ENCODE data around the gene LNPK. TPM values are rescaled to one million over a fixed set of nuclear protein-coding genes. Genes with fewer than 3 reads are reported as not detected.

Gene LNPK
- total RNA-seq, 1 experiment from 2014 or later = 21.8 TPM

DNA sequence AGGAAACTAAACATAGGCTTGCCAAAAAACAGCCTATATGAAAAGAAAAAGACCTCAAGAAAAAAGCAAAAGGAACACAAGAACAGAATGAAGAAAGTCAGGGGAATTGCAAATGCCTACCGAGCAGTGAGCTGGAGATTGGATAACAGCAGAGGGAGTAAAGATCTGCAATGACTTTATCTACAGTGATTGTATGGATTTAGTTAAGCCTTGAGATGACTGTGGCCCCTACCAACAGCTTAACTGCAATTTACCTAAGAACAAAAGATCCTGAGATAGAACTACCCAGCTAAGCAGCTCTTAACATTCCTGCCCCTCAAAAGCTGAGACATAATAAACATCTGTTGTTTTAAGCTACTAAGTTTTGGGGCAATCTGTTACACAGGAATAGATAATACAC is 20.5 kb downstream of the LNPK start:
- TF ChIP-seq, protein P1, sequence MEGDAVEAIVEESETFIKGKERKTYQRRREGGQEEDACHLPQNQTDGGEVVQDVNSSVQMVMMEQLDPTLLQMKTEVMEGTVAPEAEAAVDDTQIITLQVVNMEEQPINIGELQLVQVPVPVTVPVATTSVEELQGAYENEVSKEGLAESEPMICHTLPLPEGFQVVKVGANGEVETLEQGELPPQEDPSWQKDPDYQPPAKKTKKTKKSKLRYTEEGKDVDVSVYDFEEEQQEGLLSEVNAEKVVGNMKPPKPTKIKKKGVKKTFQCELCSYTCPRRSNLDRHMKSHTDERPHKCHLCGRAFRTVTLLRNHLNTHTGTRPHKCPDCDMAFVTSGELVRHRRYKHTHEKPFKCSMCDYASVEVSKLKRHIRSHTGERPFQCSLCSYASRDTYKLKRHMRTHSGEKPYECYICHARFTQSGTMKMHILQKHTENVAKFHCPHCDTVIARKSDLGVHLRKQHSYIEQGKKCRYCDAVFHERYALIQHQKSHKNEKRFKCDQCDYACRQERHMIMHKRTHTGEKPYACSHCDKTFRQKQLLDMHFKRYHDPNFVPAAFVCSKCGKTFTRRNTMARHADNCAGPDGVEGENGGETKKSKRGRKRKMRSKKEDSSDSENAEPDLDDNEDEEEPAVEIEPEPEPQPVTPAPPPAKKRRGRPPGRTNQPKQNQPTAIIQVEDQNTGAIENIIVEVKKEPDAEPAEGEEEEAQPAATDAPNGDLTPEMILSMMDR (IDR thresholded peaks at IDR 0.05; ENCODE audit: unreplicated experiment) = no peak

DNA sequence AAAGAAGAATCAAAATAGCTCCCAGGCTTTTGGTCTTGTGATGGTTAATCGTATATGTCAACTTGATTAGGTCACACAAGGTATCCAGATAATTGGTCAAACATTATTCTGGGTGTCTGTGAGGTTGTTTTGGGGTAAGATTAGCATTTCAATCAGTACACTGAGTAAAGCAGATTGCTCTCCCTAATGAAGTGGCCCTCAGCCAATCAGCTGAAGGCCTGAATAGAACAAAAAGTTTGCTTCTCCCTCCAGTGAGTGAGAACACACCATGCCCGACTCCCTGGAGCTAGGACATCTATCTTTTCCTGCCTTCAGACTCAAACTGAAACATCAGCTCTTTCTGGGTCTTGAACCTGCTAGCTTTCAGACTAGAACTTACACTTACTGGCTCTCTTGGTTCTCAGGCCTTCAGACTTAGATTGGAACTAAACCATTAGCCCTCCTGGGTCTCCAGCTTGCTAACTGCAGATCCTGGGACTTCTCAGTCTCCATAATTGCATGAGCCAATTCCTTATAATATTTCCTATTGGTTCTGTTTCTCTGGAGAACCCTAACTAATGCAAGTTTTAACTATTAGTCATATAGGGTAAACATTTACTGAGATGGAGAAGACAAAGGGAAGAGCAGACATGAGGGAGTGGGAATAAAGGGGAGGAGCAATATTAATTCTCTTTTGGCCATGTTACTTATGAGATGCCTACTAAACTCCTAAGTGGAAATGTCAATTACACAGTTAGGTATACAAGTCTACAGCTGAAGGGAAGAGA is 25.5 kb downstream of the LNPK start:
- CTCF ChIA-PET = interaction anchor here (0.9 kb wide), 1 partner anchor 12 kb away, joined by 3 read pairs; no protein-coding TSS in a partner anchor

More for the DNA sequence above, 20.5 kb downstream of the LNPK start:
- no peaks in the 10 kb centered on the region for H3K27me3 Mint-ChIP-seq (ENCODE audit: insufficient read depth, unreplicated experiment)
- no peak overlapping the region for H3K4me3 Mint-ChIP-seq (ENCODE audit: unreplicated experiment)
- no peak overlapping the region for H3K27ac Mint-ChIP-seq (ENCODE audit: low read depth, unreplicated experiment)
- DNase-seq (ENCODE audit: unreplicated experiment) = no peak
- no peaks in the 10 kb centered on the region for H3K9me3 Mint-ChIP-seq (ENCODE audit: unreplicated experiment)
- H3K4me1 Mint-ChIP-seq (ENCODE audit: insufficient read depth, unreplicated experiment) = peaks cover 5% of the 10 kb centered on the region
- BruUV-seq (replicated peaks) = no TSS peak
- peaks cover 19% of the 10 kb centered on the region for H3K36me3 Mint-ChIP-seq (ENCODE audit: insufficient read depth, unreplicated experiment)
- CTCF ChIA-PET = interaction anchor here (0.9 to 1.0 kb wide), 2 partner anchors 17 to 287 kb away, joined by 3 to 4 read pairs; no protein-coding TSS in a partner anchor
- POLR2A ChIA-PET = interaction anchor here (0.6 to 0.9 kb wide), 3 partner anchors 11 to 128 kb away, joined by 3 read pairs; no protein-coding TSS in a partner anchor
- intact Hi-C loops (cut with micrococcal nuclease) = no loop called here

DNA sequence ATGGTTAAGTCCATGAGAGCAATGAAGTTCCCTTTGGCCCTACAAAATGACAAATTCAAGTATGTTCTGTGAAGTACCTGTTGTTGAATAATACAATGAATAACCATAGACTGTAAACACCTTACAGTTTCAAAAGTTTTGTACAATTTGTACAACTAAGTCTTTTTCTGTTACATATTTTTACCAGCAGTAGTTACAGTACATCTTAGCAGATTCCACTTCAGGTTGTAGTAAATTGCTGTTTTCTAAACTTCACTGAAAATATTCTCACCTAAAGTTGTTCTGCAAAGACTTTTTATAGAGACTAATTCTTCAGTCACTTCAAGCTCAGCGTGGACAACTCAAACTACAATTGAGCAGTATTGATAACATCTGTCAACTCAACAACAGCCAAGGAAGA is 28.7 kb downstream of the LNPK start:
- Mint-ChIP-seq H3K27ac (ENCODE audit: low read depth, unreplicated experiment) (no peak overlapping the region), H3K27me3 (ENCODE audit: insufficient read depth, unreplicated experiment) (no peaks in the 10 kb centered on the region), H3K4me3 (ENCODE audit: unreplicated experiment) (no peak overlapping the region), H3K36me3 (ENCODE audit: insufficient read depth, unreplicated experiment) (peaks cover 16% of the 10 kb centered on the region), H3K9me3 (ENCODE audit: unreplicated experiment) (no peaks in the 10 kb centered on the region), H3K4me1 (ENCODE audit: insufficient read depth, unreplicated experiment) (peaks cover 5% of the 10 kb centered on the region)
- ChIA-PET POLR2A (interaction anchor here (0.7 to 3.1 kb wide), 2 partner anchors 20 to 28 kb away, joined by 3 to 14 read pairs; partner anchors contain the start of gene LNPK), CTCF (interaction anchor here (0.7 kb wide), 2 partner anchors 283 to 1486 kb away, joined by 3 read pairs; partner anchors contain the start of gene GPR155)
- TF ChIP-seq, protein P1 (IDR thresholded peaks at IDR 0.05; ENCODE audit: unreplicated experiment) = no peak
- no TSS peak for BruUV-seq (replicated peaks)
- no peak for DNase-seq (ENCODE audit: unreplicated experiment)
- intact Hi-C loops (cut with micrococcal nuclease) = no loop called here

More for the DNA sequence above, 25.5 kb downstream of the LNPK start:
- no peak for DNase-seq (ENCODE audit: unreplicated experiment)
- H3K4me1 Mint-ChIP-seq (ENCODE audit: insufficient read depth, unreplicated experiment) = peaks cover 5% of the 10 kb centered on the region
- TF ChIP-seq, protein P1 (IDR thresholded peaks at IDR 0.05; ENCODE audit: unreplicated experiment) = no peak
- BruUV-seq (replicated peaks) = no TSS peak
- peaks cover 7% of the 10 kb centered on the region for H3K36me3 Mint-ChIP-seq (ENCODE audit: insufficient read depth, unreplicated experiment)
- POLR2A ChIA-PET = interaction anchor here (0.7 kb wide), 2 partner anchors 19 to 259 kb away, joined by 3 read pairs; no protein-coding TSS in a partner anchor
- H3K27me3 Mint-ChIP-seq (ENCODE audit: insufficient read depth, unreplicated experiment) = no peaks in the 10 kb centered on the region
- H3K27ac Mint-ChIP-seq (ENCODE audit: low read depth, unreplicated experiment) = no peak overlapping the region
- intact Hi-C loops (cut with micrococcal nuclease) = no loop called here
- H3K4me3 Mint-ChIP-seq (ENCODE audit: unreplicated experiment) = no peak overlapping the region
- no peaks in the 10 kb centered on the region for H3K9me3 Mint-ChIP-seq (ENCODE audit: unreplicated experiment)

DNA sequence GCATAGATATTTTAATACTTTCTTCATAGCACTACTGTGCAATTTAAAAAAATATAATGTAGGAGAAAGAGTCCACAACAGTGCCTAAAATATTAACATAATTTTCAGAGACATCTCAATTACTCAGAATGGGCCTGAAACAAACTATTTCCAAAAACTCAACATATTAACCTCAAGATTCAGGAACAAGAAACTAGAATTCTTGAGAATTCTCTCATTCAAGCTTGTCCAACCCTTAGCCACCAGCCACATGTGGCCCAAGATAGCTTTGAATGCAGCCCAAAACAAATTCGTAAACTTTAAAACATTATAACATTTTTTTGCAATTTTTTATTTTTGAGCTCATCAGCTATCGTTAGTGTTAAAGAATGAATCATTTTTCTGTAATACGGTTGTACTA is 35.2 kb downstream of the LNPK start:
- TF ChIP-seq, protein P1 (IDR thresholded peaks at IDR 0.05; ENCODE audit: unreplicated experiment) = no peak
- no peaks in the 10 kb centered on the region for H3K27me3 Mint-ChIP-seq (ENCODE audit: insufficient read depth, unreplicated experiment)
- no peak for DNase-seq (ENCODE audit: unreplicated experiment)
- no TSS peak for BruUV-seq (replicated peaks)
- POLR2A ChIA-PET = interaction anchor here (0.6 kb wide), 1 partner anchor 336 kb away, joined by 3 read pairs; no protein-coding TSS in a partner anchor
- intact Hi-C loops (cut with micrococcal nuclease) = loop anchor here (10.0 kb wide), 1 partner anchor 118 kb away; the partner anchor contains the start of gene EVX2
- CTCF ChIA-PET = no interaction called here
- H3K4me1 Mint-ChIP-seq (ENCODE audit: insufficient read depth, unreplicated experiment) = no peaks in the 10 kb centered on the region
- H3K36me3 Mint-ChIP-seq (ENCODE audit: insufficient read depth, unreplicated experiment) = peaks cover 15% of the 10 kb centered on the region
- no peak overlapping the region for H3K27ac Mint-ChIP-seq (ENCODE audit: low read depth, unreplicated experiment)
- no peak overlapping the region for H3K4me3 Mint-ChIP-seq (ENCODE audit: unreplicated experiment)
- no peaks in the 10 kb centered on the region for H3K9me3 Mint-ChIP-seq (ENCODE audit: unreplicated experiment)
